ENCODE measurements around the gene ZBTB38. TPM values are rescaled to one million over a fixed set of nuclear protein-coding genes. Genes with fewer than 3 reads are reported as not detected.

ZBTB38 gene
- total RNA-seq, 1 donor from 2014 or later, result 89.6 TPM

DNA sequence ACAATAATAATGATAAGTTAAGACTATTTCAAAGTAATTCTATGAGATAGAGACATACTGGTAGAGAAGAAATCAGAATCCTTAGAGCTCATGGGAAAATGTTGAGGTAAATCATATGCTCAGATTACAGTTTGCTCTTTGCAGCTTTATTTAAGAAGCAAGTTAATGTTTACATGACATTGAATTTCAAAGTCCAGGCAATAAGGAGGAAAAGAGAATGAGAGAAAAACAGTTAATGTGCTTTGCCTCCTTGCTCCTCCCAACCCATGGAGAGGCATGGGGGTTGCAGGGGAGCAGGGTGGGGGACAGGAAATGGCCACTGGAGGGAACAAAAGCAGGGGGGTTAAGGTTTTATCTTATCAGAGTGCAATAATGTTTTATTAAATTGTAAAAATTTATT is 42.2 kb upstream of the ZBTB38 start:
- ATAC-seq (no peak), DNase-seq (no peak)
- no peaks in the 10 kb centered on the region for H3K9me3 ChIP-seq
- no peaks in the 10 kb centered on the region for H3K36me3 ChIP-seq
- no peak overlapping the region for H3K4me3 ChIP-seq
- no peak overlapping the region for H3K27ac ChIP-seq
- no peaks in the 10 kb centered on the region for H3K4me1 ChIP-seq
- TF ChIP-seq, protein P1, sequence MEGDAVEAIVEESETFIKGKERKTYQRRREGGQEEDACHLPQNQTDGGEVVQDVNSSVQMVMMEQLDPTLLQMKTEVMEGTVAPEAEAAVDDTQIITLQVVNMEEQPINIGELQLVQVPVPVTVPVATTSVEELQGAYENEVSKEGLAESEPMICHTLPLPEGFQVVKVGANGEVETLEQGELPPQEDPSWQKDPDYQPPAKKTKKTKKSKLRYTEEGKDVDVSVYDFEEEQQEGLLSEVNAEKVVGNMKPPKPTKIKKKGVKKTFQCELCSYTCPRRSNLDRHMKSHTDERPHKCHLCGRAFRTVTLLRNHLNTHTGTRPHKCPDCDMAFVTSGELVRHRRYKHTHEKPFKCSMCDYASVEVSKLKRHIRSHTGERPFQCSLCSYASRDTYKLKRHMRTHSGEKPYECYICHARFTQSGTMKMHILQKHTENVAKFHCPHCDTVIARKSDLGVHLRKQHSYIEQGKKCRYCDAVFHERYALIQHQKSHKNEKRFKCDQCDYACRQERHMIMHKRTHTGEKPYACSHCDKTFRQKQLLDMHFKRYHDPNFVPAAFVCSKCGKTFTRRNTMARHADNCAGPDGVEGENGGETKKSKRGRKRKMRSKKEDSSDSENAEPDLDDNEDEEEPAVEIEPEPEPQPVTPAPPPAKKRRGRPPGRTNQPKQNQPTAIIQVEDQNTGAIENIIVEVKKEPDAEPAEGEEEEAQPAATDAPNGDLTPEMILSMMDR (IDR thresholded peaks at IDR 0.05), result no peak
- intact Hi-C loops (cut with DNase I), result no loop called here
- no peaks in the 10 kb centered on the region for H3K27me3 ChIP-seq (ENCODE audit: low read depth)

DNA sequence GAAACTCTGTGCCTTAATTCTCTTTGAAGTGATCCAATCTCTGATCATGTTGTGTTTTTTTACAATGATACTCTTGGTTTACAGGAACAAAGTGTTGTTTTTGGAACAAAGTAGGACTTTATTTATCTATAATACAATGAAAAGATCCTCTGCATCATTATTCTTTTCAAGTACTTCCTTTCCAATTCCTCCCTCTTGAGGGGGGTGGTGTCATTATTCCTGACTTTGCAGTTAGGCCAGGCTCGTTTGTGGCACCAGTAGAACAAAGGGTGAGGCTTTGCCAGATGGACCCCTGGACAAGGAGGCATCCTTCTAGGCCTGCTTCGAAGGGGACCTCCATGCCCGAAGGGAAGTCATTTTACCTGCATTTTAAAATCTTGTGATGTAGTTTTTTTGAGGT is 41.7 kb upstream of the ZBTB38 start:
- H3K9me3 ChIP-seq, result no peaks in the 10 kb centered on the region
- H3K36me3 ChIP-seq, result no peaks in the 10 kb centered on the region
- peaks cover 4% of the 10 kb centered on the region for H3K4me1 ChIP-seq
- intact Hi-C loops (cut with DNase I), result no loop called here
- TF ChIP-seq, protein P1 (IDR thresholded peaks at IDR 0.05), result no peak
- no peak overlapping the region for H3K27ac ChIP-seq
- no peak for DNase-seq
- no peaks in the 10 kb centered on the region for H3K27me3 ChIP-seq (ENCODE audit: low read depth)
- no peak overlapping the region for H3K4me3 ChIP-seq
- ATAC-seq, result no peak

DNA sequence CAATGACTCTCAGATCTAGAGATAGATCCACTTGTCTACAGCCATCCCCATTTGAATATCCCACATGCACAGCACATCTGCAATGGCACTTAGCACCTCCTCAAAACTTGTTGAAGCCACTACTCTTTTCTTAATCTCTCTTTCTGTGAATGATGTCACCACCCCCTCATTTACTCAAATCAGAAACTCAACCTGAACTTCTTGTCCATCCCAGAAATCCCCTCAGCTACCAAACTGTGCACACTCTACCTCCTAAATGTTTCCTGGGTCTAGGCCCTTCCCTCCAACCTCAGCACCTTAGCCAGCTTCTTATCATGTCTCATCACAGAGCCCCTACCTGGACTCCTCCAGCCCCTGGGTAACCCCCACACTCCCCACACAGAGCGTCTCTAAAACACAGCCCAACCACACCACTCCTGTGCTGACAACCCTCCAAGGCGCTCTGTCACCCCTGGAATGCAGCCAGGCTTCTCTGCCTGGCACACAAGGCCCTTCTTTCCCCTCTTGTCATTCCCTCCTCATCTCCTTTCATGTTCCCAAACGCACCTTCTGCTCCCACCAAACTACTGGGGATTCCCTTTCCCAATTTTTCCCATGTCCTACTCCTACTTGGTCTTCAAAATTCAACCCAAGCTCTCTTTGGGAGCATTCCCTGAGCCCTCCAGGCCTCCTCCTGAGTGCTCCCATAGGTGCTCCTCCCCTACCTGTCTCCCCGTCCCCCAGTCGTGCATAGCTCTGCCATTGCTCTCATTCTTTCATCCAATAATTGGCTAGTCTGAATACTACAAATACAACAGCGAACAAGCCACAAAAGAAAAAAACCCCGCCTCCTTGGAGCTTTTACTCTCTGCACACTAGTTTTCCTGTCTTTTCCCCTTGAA is 39.8 kb upstream of the ZBTB38 start:
- ATAC-seq (no peak), DNase-seq (no peak)
- no peak overlapping the region for H3K27ac ChIP-seq
- no peak overlapping the region for H3K4me3 ChIP-seq
- H3K4me1 ChIP-seq, result peaks cover 14% of the 10 kb centered on the region
- H3K9me3 ChIP-seq, result no peaks in the 10 kb centered on the region
- no peaks in the 10 kb centered on the region for H3K36me3 ChIP-seq
- H3K27me3 ChIP-seq (ENCODE audit: low read depth), result no peaks in the 10 kb centered on the region
- TF ChIP-seq, protein P1 (IDR thresholded peaks at IDR 0.05), result no peak
- intact Hi-C loops (cut with DNase I), result no loop called here

DNA sequence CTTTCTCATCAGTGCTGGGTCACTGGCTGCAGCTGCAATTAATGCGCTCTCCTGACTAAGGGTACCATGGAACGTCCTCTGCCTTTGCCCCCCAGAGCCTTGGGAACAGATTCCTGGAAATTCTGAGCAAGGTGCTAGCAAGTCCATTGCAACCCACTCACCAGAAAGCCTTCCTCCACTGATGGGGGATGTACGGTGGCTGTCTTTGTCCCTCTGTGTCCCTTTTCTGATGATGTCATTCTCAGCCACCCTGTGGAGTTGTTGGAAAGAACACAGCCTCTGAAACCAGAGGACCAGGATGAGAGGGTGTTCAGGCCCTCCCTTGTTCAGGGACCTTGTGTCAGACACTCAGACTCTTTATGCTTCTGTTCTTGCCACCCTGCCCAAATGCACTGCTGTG is 38.1 kb upstream of the ZBTB38 start:
- intact Hi-C loops (cut with DNase I), result no loop called here
- H3K9me3 ChIP-seq, result no peaks in the 10 kb centered on the region
- H3K27ac ChIP-seq, result no peak overlapping the region
- H3K36me3 ChIP-seq, result no peaks in the 10 kb centered on the region
- TF ChIP-seq, protein P1 (IDR thresholded peaks at IDR 0.05), result no peak
- ATAC-seq (no peak), DNase-seq (no peak)
- H3K4me3 ChIP-seq, result no peak overlapping the region
- peaks cover 14% of the 10 kb centered on the region for H3K4me1 ChIP-seq
- H3K27me3 ChIP-seq (ENCODE audit: low read depth), result no peaks in the 10 kb centered on the region

DNA sequence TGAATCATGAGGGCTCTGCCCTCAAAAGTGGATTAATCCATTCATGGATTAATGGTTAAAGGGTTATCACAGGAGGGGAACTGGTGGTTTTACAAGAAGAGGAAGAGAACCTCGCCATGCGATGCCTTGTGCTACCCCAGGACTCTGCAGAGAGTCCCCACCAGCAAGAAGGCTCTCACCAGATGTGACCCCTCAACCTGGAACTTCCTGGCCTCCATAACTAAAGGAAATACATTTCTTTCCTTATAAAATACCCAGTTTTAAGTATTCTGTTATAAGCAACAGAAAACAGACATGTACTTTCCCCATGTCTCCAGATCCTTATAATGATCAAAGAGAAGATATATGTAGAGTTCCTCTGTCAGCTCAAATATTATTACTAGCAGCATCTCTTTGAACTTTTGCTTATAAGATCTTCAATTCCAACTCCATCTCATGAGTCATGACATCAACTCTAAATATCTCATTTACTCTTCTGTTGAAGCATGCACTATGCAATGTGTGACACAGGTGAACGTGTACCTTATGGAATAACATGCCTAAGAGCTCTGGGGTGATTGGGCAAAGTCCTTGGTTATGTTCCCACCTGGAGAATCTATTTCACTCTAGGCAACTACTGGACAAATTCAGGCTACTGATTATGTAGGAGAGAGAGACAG is 37.5 kb upstream of the ZBTB38 start:
- TF ChIP-seq, protein P1 (IDR thresholded peaks at IDR 0.05), result no peak
- no peak overlapping the region for H3K4me3 ChIP-seq
- ATAC-seq (no peak), DNase-seq (no peak)
- intact Hi-C loops (cut with DNase I), result no loop called here
- no peaks in the 10 kb centered on the region for H3K36me3 ChIP-seq
- H3K9me3 ChIP-seq, result no peaks in the 10 kb centered on the region
- H3K27ac ChIP-seq, result no peak overlapping the region
- peaks cover 14% of the 10 kb centered on the region for H3K4me1 ChIP-seq
- H3K27me3 ChIP-seq (ENCODE audit: low read depth), result no peaks in the 10 kb centered on the region
